ENCODE measurements around the gene SERF2. TPM values are rescaled to one million over a fixed set of nuclear protein-coding genes. Genes with fewer than 3 reads are reported as not detected.
"Not testable (repeated sequence)": the region's sequence is repeated elsewhere in the genome, so short reads cannot be mapped to it uniquely, and the experiment has no call there.

SERF2 gene
- 304 and 355 TPM in 2 replicates for total RNA-seq (2014; rRNA removed; shearing (Covaris generic))
- polyA plus RNA-seq (2014; cell fraction: nucleus; rRNA removed): 311 and 468 TPM in 2 replicates

GRCh38 chr15:43791993-43792760 lies at the start of gene SERF2:
TSS of gene SERF2 (plus strand) at chr15:43792320. CDS start at chr15:43792377, 57 bp downstream.
- peak; percentile 99 for DNase-seq (ENCODE audit: extremely low read depth, low read depth)

GRCh38 chr15:43746245-43746902 lies 45.7 kb upstream of the SERF2 start, which contains the start of gene PDIA3:
TSS of gene PDIA3 (plus strand) at chr15:43746438. CDS start at chr15:43746540, 102 bp downstream.
- peak; percentile 84 for DNase-seq (ENCODE audit: extremely low read depth, low read depth)

GRCh38 chr15:43746903-43747309 lies 45.2 kb upstream of the SERF2 start:
- not testable (repeated sequence) for DNase-seq (ENCODE audit: extremely low read depth, low read depth)

- no peak for DNase-seq (ENCODE audit: extremely low read depth, low read depth)
Observed at GRCh38 chr15:43748376-43748775, 43.7 kb upstream of the SERF2 start.

GRCh38 chr15:43749690-43750345 lies 42.3 kb upstream of the SERF2 start:
- DNase-seq (ENCODE audit: extremely low read depth, low read depth): no peak

GRCh38 chr15:43751885-43752284 lies 40.2 kb upstream of the SERF2 start:
- no peak for DNase-seq (ENCODE audit: extremely low read depth, low read depth)

GRCh38 chr15:43762824-43763223 lies 29.3 kb upstream of the SERF2 start:
- DNase-seq (ENCODE audit: extremely low read depth, low read depth): no peak

- no peak for DNase-seq (ENCODE audit: extremely low read depth, low read depth)
Observed at GRCh38 chr15:43763819-43764446, 28.2 kb upstream of the SERF2 start.

GRCh38 chr15:43769584-43770228 lies 22.4 kb upstream of the SERF2 start:
- DNase-seq (ENCODE audit: extremely low read depth, low read depth): peak; percentile 44

- DNase-seq (ENCODE audit: extremely low read depth, low read depth): no peak
Observed at GRCh38 chr15:43771816-43772215, 20.3 kb upstream of the SERF2 start.

- no peak for DNase-seq (ENCODE audit: extremely low read depth, low read depth)
Observed at GRCh38 chr15:43772624-43773023, 19.5 kb upstream of the SERF2 start.

GRCh38 chr15:43774062-43774461 lies 18.1 kb upstream of the SERF2 start:
- no peak for DNase-seq (ENCODE audit: extremely low read depth, low read depth)

GRCh38 chr15:43775411-43775965 lies 16.6 kb upstream of the SERF2 start:
- DNase-seq (ENCODE audit: extremely low read depth, low read depth): peak; percentile 56

- no peak for DNase-seq (ENCODE audit: extremely low read depth, low read depth)
Observed at GRCh38 chr15:43776101-43776717, 15.9 kb upstream of the SERF2 start.

GRCh38 chr15:43776718-43777266 lies 15.3 kb upstream of the SERF2 start, which contains the start of gene ELL3:
TSS of gene ELL3 (minus strand) at chr15:43776966. CDS start at chr15:43776901, 65 bp downstream.
- DNase-seq (ENCODE audit: extremely low read depth, low read depth): peak; percentile 73

- peak; percentile 68 for DNase-seq (ENCODE audit: extremely low read depth, low read depth)
Observed at GRCh38 chr15:43777267-43777914, 14.7 kb upstream of the SERF2 start.

- DNase-seq (ENCODE audit: extremely low read depth, low read depth): no peak
Observed at GRCh38 chr15:43779016-43779415, 13.1 kb upstream of the SERF2 start.

- no peak for DNase-seq (ENCODE audit: extremely low read depth, low read depth)
Observed at GRCh38 chr15:43789409-43789808, 2.7 kb upstream of the SERF2 start.
